ENCODE measurements around the gene PUSL1. TPM values are rescaled to one million over a fixed set of nuclear protein-coding genes. Genes with fewer than 3 reads are reported as not detected.

The PUSL1 gene
- total RNA-seq, 1 donor from 2014 or later = 28.3 TPM

DNA sequence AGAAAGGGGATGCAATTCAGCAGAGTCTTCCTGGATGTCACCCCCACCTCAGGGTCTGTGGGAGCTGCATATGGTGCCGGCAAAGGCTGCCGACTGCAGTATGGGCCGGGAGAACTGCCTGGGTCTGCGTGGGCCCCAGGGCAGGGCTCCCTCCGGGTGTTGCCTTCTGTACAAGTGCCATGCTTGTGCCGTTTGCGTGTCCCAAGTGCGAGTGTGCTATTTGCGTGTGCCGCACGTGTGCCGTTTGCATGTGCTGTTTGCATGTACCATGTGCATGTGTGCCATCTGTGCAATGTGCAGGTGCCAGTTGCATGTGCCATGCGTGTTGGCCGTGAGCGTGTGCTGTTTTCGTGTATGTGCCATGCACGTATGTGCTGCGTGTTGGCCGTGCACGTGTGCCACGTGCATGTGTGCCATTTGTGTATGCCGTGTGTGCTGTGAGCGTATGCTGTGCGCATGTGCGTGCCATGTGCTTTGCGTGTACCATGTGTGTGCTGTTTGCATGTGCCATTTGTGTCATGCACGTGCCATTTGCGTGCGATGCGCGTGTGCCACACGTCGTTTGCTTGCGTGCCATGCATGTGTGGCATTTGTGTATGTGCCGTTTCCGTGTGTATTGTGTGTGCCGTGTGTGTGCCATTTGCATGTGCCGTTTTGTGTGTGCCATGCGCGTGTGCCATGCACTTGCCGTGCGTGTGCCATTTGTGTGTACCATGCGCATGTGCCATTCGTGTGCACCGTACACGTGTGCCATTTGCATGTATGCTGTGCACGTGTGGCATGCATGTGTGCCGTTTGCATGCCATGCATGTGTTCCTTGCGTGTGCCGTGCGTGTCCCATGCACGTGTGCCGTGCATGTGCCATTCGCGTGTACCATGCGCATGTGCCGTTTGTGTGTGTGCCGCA is 21.2 kb downstream of the PUSL1 start:
- Histone ChIP-seq H3K9me3 (no peaks in the 10 kb centered on the region), H3K27me3 (no peaks in the 10 kb centered on the region), H3K36me3 (peaks cover 13 to 21% of the 10 kb centered on the region in 2 donors), H3K4me3 (no peak overlapping the region), H3K4me1 (peaks cover 8 to 11% of the 10 kb centered on the region in 2 donors), H3K27ac (no peak overlapping the region)
- TF ChIP-seq, protein P1, sequence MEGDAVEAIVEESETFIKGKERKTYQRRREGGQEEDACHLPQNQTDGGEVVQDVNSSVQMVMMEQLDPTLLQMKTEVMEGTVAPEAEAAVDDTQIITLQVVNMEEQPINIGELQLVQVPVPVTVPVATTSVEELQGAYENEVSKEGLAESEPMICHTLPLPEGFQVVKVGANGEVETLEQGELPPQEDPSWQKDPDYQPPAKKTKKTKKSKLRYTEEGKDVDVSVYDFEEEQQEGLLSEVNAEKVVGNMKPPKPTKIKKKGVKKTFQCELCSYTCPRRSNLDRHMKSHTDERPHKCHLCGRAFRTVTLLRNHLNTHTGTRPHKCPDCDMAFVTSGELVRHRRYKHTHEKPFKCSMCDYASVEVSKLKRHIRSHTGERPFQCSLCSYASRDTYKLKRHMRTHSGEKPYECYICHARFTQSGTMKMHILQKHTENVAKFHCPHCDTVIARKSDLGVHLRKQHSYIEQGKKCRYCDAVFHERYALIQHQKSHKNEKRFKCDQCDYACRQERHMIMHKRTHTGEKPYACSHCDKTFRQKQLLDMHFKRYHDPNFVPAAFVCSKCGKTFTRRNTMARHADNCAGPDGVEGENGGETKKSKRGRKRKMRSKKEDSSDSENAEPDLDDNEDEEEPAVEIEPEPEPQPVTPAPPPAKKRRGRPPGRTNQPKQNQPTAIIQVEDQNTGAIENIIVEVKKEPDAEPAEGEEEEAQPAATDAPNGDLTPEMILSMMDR (IDR thresholded peaks at IDR 0.05) = no peak
- DNase-seq (ENCODE audit: low spot score in 2 of 2) = no peak
- intact Hi-C loops (cut with DNase I) = no loop called here

DNA sequence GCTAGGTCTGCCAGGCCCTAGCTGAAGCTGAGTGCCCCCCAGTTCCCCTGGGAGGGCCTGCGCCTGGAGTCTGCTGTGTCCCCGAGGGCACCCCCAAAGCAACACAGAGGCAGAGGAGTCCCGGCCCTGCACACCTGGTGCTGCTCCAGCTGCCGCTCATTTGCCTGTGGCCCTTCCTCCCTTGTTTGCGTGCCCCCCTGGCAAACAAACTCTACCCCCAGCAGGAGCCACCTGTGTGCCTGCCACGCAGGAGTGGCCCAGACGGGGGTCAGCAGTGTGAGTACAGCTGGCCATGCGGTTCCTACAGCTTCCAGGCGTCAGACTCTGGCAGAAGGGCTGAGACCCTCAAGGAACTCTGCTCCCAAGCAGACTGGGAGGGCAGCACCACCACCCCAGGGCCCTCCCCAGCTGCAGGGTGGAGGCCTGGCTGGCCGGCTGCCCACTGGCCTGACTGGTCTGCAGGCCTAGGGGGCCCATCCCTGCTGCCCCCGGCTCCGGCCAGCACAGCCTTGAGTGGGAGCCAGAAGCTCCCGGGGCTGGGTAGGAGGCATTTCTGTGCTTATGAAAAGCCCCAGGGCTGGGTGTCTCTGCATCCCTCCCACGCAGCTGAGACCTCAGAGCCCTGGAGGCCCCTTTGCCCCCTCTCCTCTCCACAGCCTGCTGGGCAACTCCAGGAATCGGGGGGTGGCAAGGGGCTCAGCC is 22.1 kb downstream of the PUSL1 start:
- H3K4me3 ChIP-seq = no peak overlapping the region
- H3K27me3 ChIP-seq = no peaks in the 10 kb centered on the region
- TF ChIP-seq, protein P1 (IDR thresholded peaks at IDR 0.05) = no peak
- DNase-seq (ENCODE audit: low spot score in 2 of 2) = no peak
- intact Hi-C loops (cut with DNase I) = no loop called here
- peaks cover 3 to 5% of the 10 kb centered on the region in 2 donors for H3K4me1 ChIP-seq
- no peak overlapping the region for H3K27ac ChIP-seq
- no peaks in the 10 kb centered on the region for H3K9me3 ChIP-seq
- peaks cover 13 to 22% of the 10 kb centered on the region in 2 donors for H3K36me3 ChIP-seq

DNA sequence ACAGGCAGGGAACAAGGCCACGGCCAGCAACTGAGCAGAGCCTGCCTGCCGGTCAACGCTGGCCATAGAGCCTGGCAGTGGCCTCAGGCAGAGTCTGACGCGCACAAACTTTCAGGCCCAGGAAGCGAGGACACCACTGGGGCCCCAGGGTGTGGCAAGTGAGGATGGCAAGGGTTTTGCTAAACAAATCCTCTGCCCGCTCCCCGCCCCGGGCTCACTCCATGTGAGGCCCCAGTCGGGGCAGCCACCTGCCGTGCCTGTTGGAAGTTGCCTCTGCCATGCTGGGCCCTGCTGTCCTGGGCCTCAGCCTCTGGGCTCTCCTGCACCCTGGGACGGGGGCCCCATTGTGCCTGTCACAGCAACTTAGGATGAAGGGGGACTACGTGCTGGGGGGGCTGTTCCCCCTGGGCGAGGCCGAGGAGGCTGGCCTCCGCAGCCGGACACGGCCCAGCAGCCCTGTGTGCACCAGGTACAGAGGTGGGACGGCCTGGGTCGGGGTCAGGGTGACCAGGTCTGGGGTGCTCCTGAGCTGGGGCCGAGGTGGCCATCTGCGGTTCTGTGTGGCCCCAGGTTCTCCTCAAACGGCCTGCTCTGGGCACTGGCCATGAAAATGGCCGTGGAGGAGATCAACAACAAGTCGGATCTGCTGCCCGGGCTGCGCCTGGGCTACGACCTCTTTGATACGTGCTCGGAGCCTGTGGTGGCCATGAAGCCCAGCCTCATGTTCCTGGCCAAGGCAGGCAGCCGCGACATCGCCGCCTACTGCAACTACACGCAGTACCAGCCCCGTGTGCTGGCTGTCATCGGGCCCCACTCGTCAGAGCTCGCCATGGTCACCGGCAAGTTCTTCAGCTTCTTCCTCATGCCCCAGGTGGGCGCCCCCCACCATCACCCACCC is 22.9 kb downstream of the PUSL1 start, which contains the start of gene TAS1R3:
TAS1R3 (plus strand) TSS at position 213 of the 898 bp plus-strand sequence; CDS start at position 279, 66 bp downstream.
- H3K9me3 ChIP-seq = no peaks in the 10 kb centered on the region
- no peak within 1 kb of the TSS for H3K27ac ChIP-seq
- no peaks in the 10 kb centered on the region for H3K4me1 ChIP-seq
- peaks cover 18 to 30% of the 10 kb centered on the region in 2 donors for H3K36me3 ChIP-seq
- DNase-seq (ENCODE audit: low spot score in 2 of 2) = no peak
- H3K27me3 ChIP-seq = no peaks in the 10 kb centered on the region
- TF ChIP-seq, protein P1 (IDR thresholded peaks at IDR 0.05) = no peak
- H3K4me3 ChIP-seq = no peak within 1 kb of the TSS
- intact Hi-C loops (cut with DNase I) = no loop called here

DNA sequence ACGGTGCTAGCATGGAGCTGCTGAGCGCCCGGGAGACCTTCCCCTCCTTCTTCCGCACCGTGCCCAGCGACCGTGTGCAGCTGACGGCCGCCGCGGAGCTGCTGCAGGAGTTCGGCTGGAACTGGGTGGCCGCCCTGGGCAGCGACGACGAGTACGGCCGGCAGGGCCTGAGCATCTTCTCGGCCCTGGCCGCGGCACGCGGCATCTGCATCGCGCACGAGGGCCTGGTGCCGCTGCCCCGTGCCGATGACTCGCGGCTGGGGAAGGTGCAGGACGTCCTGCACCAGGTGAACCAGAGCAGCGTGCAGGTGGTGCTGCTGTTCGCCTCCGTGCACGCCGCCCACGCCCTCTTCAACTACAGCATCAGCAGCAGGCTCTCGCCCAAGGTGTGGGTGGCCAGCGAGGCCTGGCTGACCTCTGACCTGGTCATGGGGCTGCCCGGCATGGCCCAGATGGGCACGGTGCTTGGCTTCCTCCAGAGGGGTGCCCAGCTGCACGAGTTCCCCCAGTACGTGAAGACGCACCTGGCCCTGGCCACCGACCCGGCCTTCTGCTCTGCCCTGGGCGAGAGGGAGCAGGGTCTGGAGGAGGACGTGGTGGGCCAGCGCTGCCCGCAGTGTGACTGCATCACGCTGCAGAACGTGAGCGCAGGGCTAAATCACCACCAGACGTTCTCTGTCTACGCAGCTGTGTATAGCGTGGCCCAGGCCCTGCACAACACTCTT is 23.8 kb downstream of the PUSL1 start:
- H3K27ac ChIP-seq = no peak overlapping the region

More for the DNA sequence above, 23.8 kb downstream of the PUSL1 start:
- H3K36me3 ChIP-seq = peaks cover 18 to 31% of the 10 kb centered on the region in 2 donors
- DNase-seq (ENCODE audit: low spot score in 2 of 2) = no peak
- TF ChIP-seq, protein P1 (IDR thresholded peaks at IDR 0.05) = no peak
- H3K4me3 ChIP-seq = no peak overlapping the region
- no peaks in the 10 kb centered on the region for H3K4me1 ChIP-seq
- no peaks in the 10 kb centered on the region for H3K27me3 ChIP-seq
- intact Hi-C loops (cut with DNase I) = no loop called here
- H3K9me3 ChIP-seq = no peaks in the 10 kb centered on the region

Data from ascending aorta (tissue), 2 donors.